NB4 (cell line): ENCODE data around the gene ATP1A3.
"Not testable (repeated sequence)": the region's sequence is repeated elsewhere in the genome, so short reads cannot be mapped to it uniquely, and the experiment has no call there.

Experiments used
- DNase-seq: peaks from one replicate; pipeline ENCODE4 v3.0.0; 2010; ENCODE audit warnings: low read depth
- H3K4me3 ChIP-seq: one replicate; pipeline ENCODE4 v1.5.1; 2011; ENCODE audit warnings: mild to moderate bottlenecking, low read depth, low read length, moderate library complexity
- MYC ChIP-seq: IDR thresholded peaks from 2 replicates; pipeline ENCODE4 v1.6.1; 2011; ENCODE audit warnings: low read depth, low read length
- POLR2A ChIP-seq: IDR thresholded peaks from 2 replicates; pipeline ENCODE4 v1.6.1; 2011; ENCODE audit warnings: mild to moderate bottlenecking; ENCODE audit not compliant: insufficient read length; ENCODE audit errors: extremely low read depth
- TF ChIP-seq, protein P1 (sequence below): IDR thresholded peaks from 2 replicates; pipeline ENCODE4 v1.6.1; 2011; ENCODE audit warnings: low read depth, low read length
- TF ChIP-seq, protein P2 (sequence below): IDR thresholded peaks from one replicate; pipeline ENCODE4 v1.5.1; 2012; ENCODE audit warnings: low read depth, low read length

ATP1A3 gene

DNA sequence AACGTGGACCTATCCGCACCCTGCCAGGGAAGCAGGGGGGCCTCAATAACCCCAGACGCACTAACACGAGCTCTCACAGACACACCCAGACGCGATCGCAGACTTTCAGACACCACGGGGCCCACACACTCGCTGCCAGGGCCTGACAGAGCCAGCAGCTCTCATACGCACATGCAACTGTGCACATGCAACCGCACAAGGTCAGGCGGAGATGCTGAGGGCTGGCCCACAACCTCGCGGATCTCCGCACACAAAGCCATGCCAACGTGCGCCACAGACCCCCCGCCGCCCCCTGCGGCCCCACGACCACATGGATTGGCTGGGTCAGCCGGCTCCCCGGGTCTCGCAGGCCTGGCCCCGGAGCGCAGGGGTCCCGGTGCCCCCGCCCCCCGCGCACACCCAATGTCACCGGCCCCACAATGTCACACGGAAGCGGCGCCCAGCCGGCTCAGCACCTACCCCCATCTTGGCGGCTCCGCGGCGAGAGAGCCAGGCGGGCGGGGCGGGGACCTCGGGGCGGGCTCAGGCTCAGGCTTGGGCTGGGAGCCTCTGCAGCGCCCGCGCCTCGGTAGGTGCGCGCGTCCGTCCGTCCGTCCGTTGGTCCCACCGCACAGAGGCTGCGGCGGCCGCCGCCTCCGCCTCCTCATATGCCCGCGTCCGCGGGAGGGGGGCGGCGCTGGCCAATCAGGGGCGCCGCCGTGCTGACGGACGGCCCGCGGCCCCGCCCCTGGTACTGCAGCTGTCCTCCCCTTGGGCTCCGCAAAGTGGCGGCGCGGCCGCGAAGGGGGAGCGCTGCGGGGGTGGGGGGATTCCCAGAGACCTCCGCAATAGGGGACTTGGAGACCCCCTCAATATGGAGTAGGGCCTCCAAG, at the start of gene ATP1A3:
Gene ATP1A3 (minus strand): TSS at position 619 of the 872 bp plus-strand sequence. CDS start 154 bp downstream, at position 465.
- peak; percentile 60 for DNase-seq
- TF ChIP-seq POLR2A (no peak), MYC (no peak)
- TF ChIP-seq, protein P1, sequence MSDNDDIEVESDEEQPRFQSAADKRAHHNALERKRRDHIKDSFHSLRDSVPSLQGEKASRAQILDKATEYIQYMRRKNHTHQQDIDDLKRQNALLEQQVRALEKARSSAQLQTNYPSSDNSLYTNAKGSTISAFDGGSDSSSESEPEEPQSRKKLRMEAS = no peak
- TF ChIP-seq, protein P2, sequence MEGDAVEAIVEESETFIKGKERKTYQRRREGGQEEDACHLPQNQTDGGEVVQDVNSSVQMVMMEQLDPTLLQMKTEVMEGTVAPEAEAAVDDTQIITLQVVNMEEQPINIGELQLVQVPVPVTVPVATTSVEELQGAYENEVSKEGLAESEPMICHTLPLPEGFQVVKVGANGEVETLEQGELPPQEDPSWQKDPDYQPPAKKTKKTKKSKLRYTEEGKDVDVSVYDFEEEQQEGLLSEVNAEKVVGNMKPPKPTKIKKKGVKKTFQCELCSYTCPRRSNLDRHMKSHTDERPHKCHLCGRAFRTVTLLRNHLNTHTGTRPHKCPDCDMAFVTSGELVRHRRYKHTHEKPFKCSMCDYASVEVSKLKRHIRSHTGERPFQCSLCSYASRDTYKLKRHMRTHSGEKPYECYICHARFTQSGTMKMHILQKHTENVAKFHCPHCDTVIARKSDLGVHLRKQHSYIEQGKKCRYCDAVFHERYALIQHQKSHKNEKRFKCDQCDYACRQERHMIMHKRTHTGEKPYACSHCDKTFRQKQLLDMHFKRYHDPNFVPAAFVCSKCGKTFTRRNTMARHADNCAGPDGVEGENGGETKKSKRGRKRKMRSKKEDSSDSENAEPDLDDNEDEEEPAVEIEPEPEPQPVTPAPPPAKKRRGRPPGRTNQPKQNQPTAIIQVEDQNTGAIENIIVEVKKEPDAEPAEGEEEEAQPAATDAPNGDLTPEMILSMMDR = no peak
- H3K4me3 ChIP-seq = no peak within 1 kb of the TSS

DNA sequence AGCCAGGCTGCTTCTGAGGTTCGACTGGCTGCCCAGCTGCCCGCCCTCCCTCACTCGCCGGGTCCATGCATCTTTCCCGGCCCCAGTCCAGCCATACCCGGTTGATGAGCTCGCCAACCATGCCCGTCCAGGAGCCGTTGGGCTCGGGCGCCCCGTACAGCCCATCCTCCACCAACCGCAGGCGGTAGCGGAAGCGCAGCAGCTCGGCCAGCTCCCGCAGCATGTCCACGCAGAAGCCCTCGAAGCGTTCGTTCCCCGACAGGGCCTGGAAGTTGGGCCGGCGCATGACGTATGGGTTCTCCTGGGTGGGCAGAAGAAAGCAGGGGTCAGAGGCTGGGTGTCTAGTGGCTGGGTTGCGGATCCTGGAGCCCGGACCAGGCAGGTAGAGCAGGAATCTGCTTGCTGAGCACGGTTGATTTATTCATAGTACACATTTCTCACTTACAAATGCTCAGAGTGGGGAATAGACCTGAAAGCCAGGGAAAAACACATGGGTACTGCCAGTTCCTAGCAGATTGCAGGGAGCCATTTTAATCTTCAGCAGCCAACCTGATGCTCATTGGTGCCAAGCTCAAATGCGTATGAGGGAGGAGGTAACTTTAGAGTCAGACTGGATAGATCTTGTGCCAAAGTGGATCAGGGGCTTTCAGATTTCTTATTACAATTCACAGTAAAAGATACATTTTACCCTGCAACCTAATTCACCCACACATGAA, 48.6 kb upstream of the ATP1A3 start:
- no peak for DNase-seq
- H3K4me3 ChIP-seq = no peak overlapping the region
- no peak for TF ChIP-seq MYC
- TF ChIP-seq, protein P2 = no peak
- TF ChIP-seq, protein P1 = no peak

DNA sequence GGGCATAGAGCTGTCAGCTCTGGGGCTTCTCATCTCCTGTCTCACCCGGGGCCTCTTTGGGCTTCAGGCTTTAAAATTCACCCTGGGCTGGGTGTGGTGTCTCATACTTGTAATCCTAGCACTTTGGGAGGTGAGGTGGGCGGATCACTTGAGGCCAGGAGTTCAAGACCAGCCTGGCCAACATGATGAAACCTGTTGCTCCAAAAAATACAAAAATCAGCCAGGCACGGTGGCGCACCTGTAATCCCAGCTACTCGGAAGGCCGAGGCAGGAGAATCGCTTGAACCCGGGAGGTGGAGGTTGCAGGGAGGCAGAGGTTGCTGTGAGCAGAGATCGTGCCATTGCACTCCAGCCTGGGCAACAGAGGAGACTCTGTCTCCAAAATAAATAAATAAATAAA, 46.5 kb upstream of the ATP1A3 start:
- DNase-seq, H3K4me3 ChIP-seq: not testable (repeated sequence)

DNA sequence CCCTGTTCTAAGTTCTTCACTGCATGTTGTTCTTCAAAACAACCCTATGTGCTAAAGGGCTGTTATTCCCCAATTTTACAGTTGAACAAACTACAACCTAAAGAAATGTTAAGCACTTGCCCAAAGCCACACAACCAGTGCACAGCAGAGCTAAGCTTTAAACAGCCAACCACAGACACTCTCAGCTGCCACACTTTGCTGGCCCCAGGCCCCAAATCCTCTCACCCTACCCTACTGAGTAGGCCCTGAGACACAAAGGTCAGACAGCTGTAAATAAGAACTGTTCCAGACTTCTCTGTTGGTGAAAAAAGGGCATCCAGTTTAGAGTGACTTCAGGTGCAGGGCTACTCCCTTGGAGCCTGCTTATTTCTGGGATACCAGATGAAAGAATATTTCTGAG, 46.0 kb upstream of the ATP1A3 start:
- TF ChIP-seq, protein P2 = no peak
- TF ChIP-seq MYC = no peak
- TF ChIP-seq, protein P1 = no peak
- TF ChIP-seq POLR2A = no peak
- H3K4me3 ChIP-seq = no peak overlapping the region
- DNase-seq = no peak

DNA sequence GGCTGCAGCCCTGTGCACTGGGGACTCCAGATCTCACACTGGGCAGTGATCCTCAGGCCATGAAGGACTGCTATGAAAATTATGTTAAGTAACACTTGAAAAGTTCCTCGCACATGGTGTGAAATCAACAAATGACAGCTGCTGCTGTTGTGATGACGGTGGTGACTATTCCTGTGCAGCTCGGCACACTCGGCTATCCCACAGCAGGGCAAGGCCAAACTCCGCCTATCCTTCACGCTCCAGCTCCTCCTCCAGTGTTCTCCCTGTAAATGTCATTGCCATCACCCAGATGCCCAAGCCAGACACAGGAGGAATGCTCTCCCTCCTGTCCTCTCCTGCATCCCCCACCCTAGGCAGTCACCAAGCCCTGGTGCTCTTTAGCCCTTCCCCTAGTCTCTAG, 44.6 kb upstream of the ATP1A3 start:
- no peak overlapping the region for H3K4me3 ChIP-seq
- DNase-seq = no peak
- TF ChIP-seq, protein P2 = no peak
- TF ChIP-seq MYC (no peak), POLR2A (no peak)
- TF ChIP-seq, protein P1 = no peak

DNA sequence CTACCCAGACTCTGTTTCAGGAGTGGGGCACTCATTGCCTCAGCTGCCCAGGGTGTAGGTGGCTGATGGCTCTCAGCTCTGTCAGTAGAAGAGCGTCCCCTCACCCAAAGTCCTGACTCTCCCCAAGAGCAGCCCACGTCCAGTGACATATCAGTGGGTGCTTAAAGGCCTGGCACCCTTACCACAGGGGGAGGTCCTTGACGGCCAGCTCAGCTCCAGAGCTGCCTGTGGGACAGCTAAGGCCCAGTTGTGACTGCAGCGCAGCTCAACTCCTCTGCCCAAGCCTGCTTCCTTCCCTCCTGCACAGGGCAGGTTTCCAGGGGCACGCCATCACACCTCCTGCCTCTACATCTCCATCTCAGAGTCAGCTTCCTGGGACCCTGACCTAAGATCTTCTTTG, 43.6 kb upstream of the ATP1A3 start:
- H3K4me3 ChIP-seq = no peak overlapping the region
- TF ChIP-seq, protein P2 = no peak
- TF ChIP-seq MYC (no peak), POLR2A (no peak)
- TF ChIP-seq, protein P1 = no peak
- no peak for DNase-seq
